Measurements from ENCODE around the gene NFIX. TPM values are rescaled to one million over a fixed set of nuclear protein-coding genes. Genes with fewer than 3 reads are reported as not detected.
A peak's percentile ranks its signal among the peaks of the same experiment; 100 is the strongest.

The NFIX gene
- total and polyA plus RNA-seq, 9 of the 15 experiments (the other 6 are each of a cell fraction or from before 2014, with no cell fraction given): 0.28 to 26.8 (median 5.4) TPM

DNA sequence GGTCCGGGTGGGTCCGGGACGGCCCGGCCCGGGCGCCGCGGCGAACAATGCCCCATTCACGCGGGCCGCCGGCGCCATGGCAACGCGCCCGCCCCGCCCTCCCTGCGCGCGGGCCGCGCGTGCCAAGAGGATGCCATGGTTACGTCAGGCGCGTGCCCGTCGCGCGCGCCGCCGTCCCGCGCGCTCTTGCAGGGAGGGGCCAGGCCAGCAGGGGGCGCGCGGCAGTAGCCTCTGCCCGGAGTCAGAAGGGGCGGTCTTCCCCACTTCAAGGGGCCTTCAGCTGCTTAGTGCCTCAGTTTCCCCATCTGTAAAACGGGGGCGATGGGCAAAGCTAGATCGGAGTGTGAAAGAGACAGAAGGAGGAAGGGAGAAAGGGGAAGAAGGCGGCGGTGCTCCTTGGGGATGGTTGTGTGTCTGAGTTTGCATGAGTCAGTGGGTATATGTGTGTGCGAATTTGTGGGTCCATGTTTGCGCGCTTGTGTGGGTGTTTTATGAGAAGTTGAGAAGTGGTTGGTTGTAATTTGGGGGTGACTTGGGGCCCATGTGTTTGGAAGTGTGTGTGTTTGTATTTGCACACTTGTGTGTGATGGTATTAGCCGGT lies 11.6 kb upstream of the NFIX start (continued):
- TF ChIP-seq, protein P1, sequence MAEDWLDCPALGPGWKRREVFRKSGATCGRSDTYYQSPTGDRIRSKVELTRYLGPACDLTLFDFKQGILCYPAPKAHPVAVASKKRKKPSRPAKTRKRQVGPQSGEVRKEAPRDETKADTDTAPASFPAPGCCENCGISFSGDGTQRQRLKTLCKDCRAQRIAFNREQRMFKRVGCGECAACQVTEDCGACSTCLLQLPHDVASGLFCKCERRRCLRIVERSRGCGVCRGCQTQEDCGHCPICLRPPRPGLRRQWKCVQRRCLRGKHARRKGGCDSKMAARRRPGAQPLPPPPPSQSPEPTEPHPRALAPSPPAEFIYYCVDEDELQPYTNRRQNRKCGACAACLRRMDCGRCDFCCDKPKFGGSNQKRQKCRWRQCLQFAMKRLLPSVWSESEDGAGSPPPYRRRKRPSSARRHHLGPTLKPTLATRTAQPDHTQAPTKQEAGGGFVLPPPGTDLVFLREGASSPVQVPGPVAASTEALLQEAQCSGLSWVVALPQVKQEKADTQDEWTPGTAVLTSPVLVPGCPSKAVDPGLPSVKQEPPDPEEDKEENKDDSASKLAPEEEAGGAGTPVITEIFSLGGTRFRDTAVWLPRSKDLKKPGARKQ (CRISPR knock-in tag; IDR thresholded peaks at IDR 0.05): no peak
- TF ChIP-seq ZNF311 (CRISPR knock-in tag; IDR thresholded peaks at IDR 0.05) (0 out of 2 replicates have a peak, but pooled peaks have one; percentile 17), ZNF699 (CRISPR knock-in tag; IDR thresholded peaks at IDR 0.05; ENCODE audit: insufficient replicate concordance) (no peak), SETDB1 (IDR thresholded peaks at IDR 0.05; ENCODE audit: low read length) (no peak), PHF8 (IDR thresholded peaks at IDR 0.05; ENCODE audit: borderline replicate concordance, low read length) (no peak), RAD21 (CRISPR knock-in tag; conservative IDR thresholded peaks at IDR 0.05 in 1 of 2, IDR thresholded peaks at IDR 0.05 in 1 of 2) (peak; percentile 83 to 94), HDAC6 (IDR thresholded peaks at IDR 0.05; ENCODE audit: low read depth, low read length) (no peak), SMAD4 (CRISPR knock-in tag; conservative IDR thresholded peaks at IDR 0.05) (peak; percentile 79), FOXJ2 (tag; IDR thresholded peaks at IDR 0.05) (no peak), ZNF133 (CRISPR knock-in tag; IDR thresholded peaks at IDR 0.05) (no peak), POLR2AphosphoS5 (IDR thresholded peaks at IDR 0.05; ENCODE audit: control insufficient read depth, insufficient read depth, low read depth, low read length) (no peak), SMAD2 (IDR thresholded peaks at IDR 0.05; ENCODE audit: low read depth, low read length) (no peak), ZNF75A (CRISPR knock-in tag; IDR thresholded peaks at IDR 0.05) (no peak)
- TF ChIP-seq, protein P2, sequence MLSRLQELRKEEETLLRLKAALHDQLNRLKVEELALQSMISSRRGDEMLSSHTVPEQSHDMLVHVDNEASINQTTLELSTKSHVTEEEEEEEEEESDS (CRISPR knock-in tag; IDR thresholded peaks at IDR 0.05): no peak
- TF ChIP-seq, protein P3, sequence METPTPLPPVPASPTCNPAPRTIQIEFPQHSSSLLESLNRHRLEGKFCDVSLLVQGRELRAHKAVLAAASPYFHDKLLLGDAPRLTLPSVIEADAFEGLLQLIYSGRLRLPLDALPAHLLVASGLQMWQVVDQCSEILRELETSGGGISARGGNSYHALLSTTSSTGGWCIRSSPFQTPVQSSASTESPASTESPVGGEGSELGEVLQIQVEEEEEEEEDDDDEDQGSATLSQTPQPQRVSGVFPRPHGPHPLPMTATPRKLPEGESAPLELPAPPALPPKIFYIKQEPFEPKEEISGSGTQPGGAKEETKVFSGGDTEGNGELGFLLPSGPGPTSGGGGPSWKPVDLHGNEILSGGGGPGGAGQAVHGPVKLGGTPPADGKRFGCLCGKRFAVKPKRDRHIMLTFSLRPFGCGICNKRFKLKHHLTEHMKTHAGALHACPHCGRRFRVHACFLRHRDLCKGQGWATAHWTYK (CRISPR knock-in tag; IDR thresholded peaks at IDR 0.05): peak; percentile 55; the same call in 1 of the 2 replicates
- TF ChIP-seq, protein P4, sequence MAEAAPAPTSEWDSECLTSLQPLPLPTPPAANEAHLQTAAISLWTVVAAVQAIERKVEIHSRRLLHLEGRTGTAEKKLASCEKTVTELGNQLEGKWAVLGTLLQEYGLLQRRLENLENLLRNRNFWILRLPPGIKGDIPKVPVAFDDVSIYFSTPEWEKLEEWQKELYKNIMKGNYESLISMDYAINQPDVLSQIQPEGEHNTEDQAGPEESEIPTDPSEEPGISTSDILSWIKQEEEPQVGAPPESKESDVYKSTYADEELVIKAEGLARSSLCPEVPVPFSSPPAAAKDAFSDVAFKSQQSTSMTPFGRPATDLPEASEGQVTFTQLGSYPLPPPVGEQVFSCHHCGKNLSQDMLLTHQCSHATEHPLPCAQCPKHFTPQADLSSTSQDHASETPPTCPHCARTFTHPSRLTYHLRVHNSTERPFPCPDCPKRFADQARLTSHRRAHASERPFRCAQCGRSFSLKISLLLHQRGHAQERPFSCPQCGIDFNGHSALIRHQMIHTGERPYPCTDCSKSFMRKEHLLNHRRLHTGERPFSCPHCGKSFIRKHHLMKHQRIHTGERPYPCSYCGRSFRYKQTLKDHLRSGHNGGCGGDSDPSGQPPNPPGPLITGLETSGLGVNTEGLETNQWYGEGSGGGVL (CRISPR knock-in tag; IDR thresholded peaks at IDR 0.05): no peak
- TF ChIP-seq, protein P5, sequence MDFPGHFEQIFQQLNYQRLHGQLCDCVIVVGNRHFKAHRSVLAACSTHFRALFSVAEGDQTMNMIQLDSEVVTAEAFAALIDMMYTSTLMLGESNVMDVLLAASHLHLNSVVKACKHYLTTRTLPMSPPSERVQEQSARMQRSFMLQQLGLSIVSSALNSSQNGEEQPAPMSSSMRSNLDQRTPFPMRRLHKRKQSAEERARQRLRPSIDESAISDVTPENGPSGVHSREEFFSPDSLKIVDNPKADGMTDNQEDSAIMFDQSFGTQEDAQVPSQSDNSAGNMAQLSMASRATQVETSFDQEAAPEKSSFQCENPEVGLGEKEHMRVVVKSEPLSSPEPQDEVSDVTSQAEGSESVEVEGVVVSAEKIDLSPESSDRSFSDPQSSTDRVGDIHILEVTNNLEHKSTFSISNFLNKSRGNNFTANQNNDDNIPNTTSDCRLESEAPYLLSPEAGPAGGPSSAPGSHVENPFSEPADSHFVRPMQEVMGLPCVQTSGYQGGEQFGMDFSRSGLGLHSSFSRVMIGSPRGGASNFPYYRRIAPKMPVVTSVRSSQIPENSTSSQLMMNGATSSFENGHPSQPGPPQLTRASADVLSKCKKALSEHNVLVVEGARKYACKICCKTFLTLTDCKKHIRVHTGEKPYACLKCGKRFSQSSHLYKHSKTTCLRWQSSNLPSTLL (IDR thresholded peaks at IDR 0.05): no peak
- TF ChIP-seq, protein P6, sequence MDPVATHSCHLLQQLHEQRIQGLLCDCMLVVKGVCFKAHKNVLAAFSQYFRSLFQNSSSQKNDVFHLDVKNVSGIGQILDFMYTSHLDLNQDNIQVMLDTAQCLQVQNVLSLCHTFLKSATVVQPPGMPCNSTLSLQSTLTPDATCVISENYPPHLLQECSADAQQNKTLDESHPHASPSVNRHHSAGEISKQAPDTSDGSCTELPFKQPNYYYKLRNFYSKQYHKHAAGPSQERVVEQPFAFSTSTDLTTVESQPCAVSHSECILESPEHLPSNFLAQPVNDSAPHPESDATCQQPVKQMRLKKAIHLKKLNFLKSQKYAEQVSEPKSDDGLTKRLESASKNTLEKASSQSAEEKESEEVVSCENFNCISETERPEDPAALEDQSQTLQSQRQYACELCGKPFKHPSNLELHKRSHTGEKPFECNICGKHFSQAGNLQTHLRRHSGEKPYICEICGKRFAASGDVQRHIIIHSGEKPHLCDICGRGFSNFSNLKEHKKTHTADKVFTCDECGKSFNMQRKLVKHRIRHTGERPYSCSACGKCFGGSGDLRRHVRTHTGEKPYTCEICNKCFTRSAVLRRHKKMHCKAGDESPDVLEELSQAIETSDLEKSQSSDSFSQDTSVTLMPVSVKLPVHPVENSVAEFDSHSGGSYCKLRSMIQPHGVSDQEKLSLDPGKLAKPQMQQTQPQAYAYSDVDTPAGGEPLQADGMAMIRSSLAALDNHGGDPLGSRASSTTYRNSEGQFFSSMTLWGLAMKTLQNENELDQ (CRISPR knock-in tag; IDR thresholded peaks at IDR 0.05; ENCODE audit: borderline replicate concordance): no peak
